B cell (primary cell): ENCODE data around the gene CACNB4. TPM values are rescaled to one million over a fixed set of nuclear protein-coding genes. Genes with fewer than 3 reads are reported as not detected.

ENCODE experiments used
- ATAC-seq: fragments of 200-7000 bp; cut with Tn5 transposase; one replicate; pipeline ENCODE4 v1.10.0; 2021; ENCODE audit warnings: low read depth, mild to moderate bottlenecking, moderate number of reproducible peaks, moderate library complexity
- CTCF ChIA-PET: fragments of 350-600 bp; sonication (Branson Sonifier 250); formaldehyde crosslinking; loops from one replicate; lab custom pipeline; 2021; ENCODE audit warnings: antibody characterized with exemption, inconsistent platforms; lab: Charles Lee
- POLR2A ChIA-PET: fragments of 350-600 bp; sonication (Branson Sonifier 250); formaldehyde crosslinking; loops from one replicate; lab custom pipeline; 2021; ENCODE audit warnings: antibody characterized with exemption; lab: Charles Lee
- DNase-seq: peaks from one replicate; pipeline ENCODE4 v3.0.0; 2013
- H2AFZ ChIP-seq: 2 replicates; pipeline ENCODE4 v1.6.1; 2012; ENCODE audit warnings: mild to moderate bottlenecking, low read depth, low read length; ENCODE audit not compliant: insufficient read depth, poor library complexity, severe bottlenecking
- H3K27ac ChIP-seq, 2 donors: 1 replicate in 1 of 2; 2 replicates in 1 of 2; pipeline ENCODE4 v1.5.1; 2012 to 2013; ENCODE audit warnings: low read length in 2 of 2, mild to moderate bottlenecking in 2 of 2, moderate library complexity in 1 of 2
- H3K27me3 ChIP-seq, 4 experiments: fragments of 200-600 bp in 1 of 4; sonication (generic) in 1 of 4; replicated peaks in 1 of 4; 1 replicate in 2 of 4; 2 replicates in 2 of 4; pipeline versions ENCODE4 v1.6.1 to v1.7.0; 2013 to 2016; ENCODE audit warnings: low read length in 3 of 4, mild to moderate bottlenecking in 2 of 4, mixed read lengths in 1 of 4, moderate library complexity in 1 of 4; ENCODE audit not compliant: insufficient read depth in 4 of 4, control insufficient read depth in 3 of 4; ENCODE audit errors: control extremely low read depth in 1 of 4
- H3K36me3 ChIP-seq, 2 experiments: replicated peaks in 1 of 2; 1 replicate in 1 of 2; 2 replicates in 1 of 2; pipeline versions ENCODE4 v1.6.1 to v1.7.1; 2013; ENCODE audit warnings: low read length in 1 of 2; ENCODE audit not compliant: insufficient read depth in 2 of 2, control insufficient read depth in 1 of 2; ENCODE audit errors: control extremely low read depth in 1 of 2, extremely low read depth in 1 of 2
- H3K4me1 ChIP-seq, 2 donors: fragments of 200-600 bp in 1 of 2; sonication (generic) in 1 of 2; 1 replicate in 1 of 2; 2 replicates in 1 of 2; pipeline versions ENCODE4 v1.5.1 to v1.6.1; 2013 to 2017; ENCODE audit warnings: low read length in 2 of 2; ENCODE audit not compliant: control insufficient read depth in 2 of 2, insufficient read depth in 2 of 2
- H3K4me2 ChIP-seq: replicated peaks from 2 replicates; pipeline ENCODE3; 2012; ENCODE audit warnings: mild to moderate bottlenecking, low read depth, low read length; ENCODE audit not compliant: poor library complexity, severe bottlenecking
- H3K4me3 ChIP-seq, 5 experiments: fragments of 200-600 bp in 1 of 5; sonication (generic) in 1 of 5; 1 replicate in 3 of 5; 2 replicates in 2 of 5; pipeline versions ENCODE4 v1.5.1 to v1.7.0; 2011 to 2016; ENCODE audit warnings: low read length in 4 of 5, mild to moderate bottlenecking in 4 of 5, low read depth in 2 of 5, control low read depth in 1 of 5, moderate library complexity in 1 of 5; ENCODE audit not compliant: insufficient read depth in 1 of 5; ENCODE audit errors: control extremely low read depth in 1 of 5, extremely low read depth in 1 of 5
- H3K79me2 ChIP-seq: fragments of 200-600 bp; sonication (generic); one replicate; pipeline ENCODE4 v1.6.0; 2016; ENCODE audit warnings: low read length; ENCODE audit not compliant: control insufficient read depth, insufficient read depth
- H3K9ac ChIP-seq: fragments of 200-600 bp; sonication (generic); 2 replicates; pipeline ENCODE4 v1.6.1; 2017; ENCODE audit warnings: mild to moderate bottlenecking, low read length, moderate library complexity
- H3K9me3 ChIP-seq, 3 donors: one replicate each; pipeline versions ENCODE4 v1.6.1 to v1.7.1; 2013; ENCODE audit warnings: low read length in 2 of 3; ENCODE audit not compliant: control insufficient read depth in 2 of 3, insufficient read depth in 1 of 3; ENCODE audit errors: control extremely low read depth in 1 of 3
- H4K20me1 ChIP-seq: 2 replicates; pipeline ENCODE4 v1.6.0; 2012; ENCODE audit warnings: mild to moderate bottlenecking, low read length; ENCODE audit not compliant: insufficient read depth, control insufficient read depth, poor library complexity, severe bottlenecking
- H3K27ac Mint-ChIP-seq: one replicate; pipeline ENCODE4 v1.8.0; 2021; ENCODE audit warnings: mixed read lengths
- H3K27me3 Mint-ChIP-seq: one replicate; pipeline ENCODE4 v1.8.0; 2021; ENCODE audit warnings: mixed read lengths
- H3K4me1 Mint-ChIP-seq: one replicate; pipeline ENCODE4 v1.8.0; 2021; ENCODE audit warnings: mixed read lengths
- H3K4me3 Mint-ChIP-seq: one replicate; pipeline ENCODE4 v1.8.0; 2021; ENCODE audit warnings: mixed read lengths
- H3K9me3 Mint-ChIP-seq: one replicate; pipeline ENCODE4 v1.8.0; 2022; ENCODE audit warnings: mixed read lengths; ENCODE audit not compliant: insufficient read depth
- EZH2 ChIP-seq: IDR thresholded peaks from 2 replicates; pipeline ENCODE4 v1.6.1; 2012; ENCODE audit warnings: borderline replicate concordance, low read depth, mild to moderate bottlenecking, moderate library complexity, low read length; ENCODE audit not compliant: insufficient read depth, poor library complexity, severe bottlenecking
- WGBS: methylation state at CpG from one replicate; pipeline ENCODE4 v1.1.5; 2013; ENCODE audit warnings: missing lambda C conversion rate; ENCODE audit not compliant: insufficient coverage; 5-methylcytosine and 5-hydroxymethylcytosine counted together
- intact Hi-C: fragments of 100-400 bp; cut with micrococcal nuclease; formaldehyde crosslinking; loops from one replicate; pipeline ENCODE4 v1.10.0; 2022
- polyA plus RNA-seq: library from polyadenylated mRNA; depleted of rRNA; stranded (reverse); fragments of >200 nt; gene quantifications from 2 replicates; pipeline ENCODE4 v1.2.3, GENCODE V29; 2012
- total RNA-seq, 2 donors: library from RNA; stranded (reverse); fragments of 120-200 nt in 1 of 2; gene quantifications; 1 replicate in 1 of 2; 2 replicates in 1 of 2; pipeline versions ENCODE4 v1.2.3 to v1.2.4, GENCODE V29; 2013 to 2022
- TF ChIP-seq, protein P1 (sequence below): fragments of 200-600 bp; IDR thresholded peaks from one replicate; pipeline ENCODE4 v1.8.0; 2022; ENCODE audit warnings: antibody characterized with exemption, mild to moderate bottlenecking

The CACNB4 gene
- total and polyA plus RNA-seq, 2 donors (not counting 1 experiment from before 2014, with no cell fraction given): 0.12 to 1.4 TPM

GRCh38 chr2:151857650-151858049 lies 241.2 kb downstream of the CACNB4 start:
- Histone ChIP-seq H3K79me2 (no peaks in the 10 kb centered on the region), H3K9ac (no peak overlapping the region), H3K9me3 (no peaks in the 10 kb centered on the region), H3K27me3 (no peaks in the 10 kb centered on the region), H3K4me1 (peaks cover 0 to 2% of the 10 kb centered on the region in 2 donors), H2AFZ (no peak overlapping the region), H3K4me2 (no peak overlapping the region), H3K4me3 (no peak overlapping the region), H4K20me1 (no peaks in the 10 kb centered on the region), H3K36me3 (no peaks in the 10 kb centered on the region), H3K27ac (no peak overlapping the region)
- ATAC-seq (no peak), DNase-seq (no peak)
- Mint-ChIP-seq H3K27ac (no peak overlapping the region), H3K9me3 (no peaks in the 10 kb centered on the region), H3K27me3 (no peaks in the 10 kb centered on the region), H3K4me1 (peaks cover 5% of the 10 kb centered on the region), H3K4me3 (no peak overlapping the region)
- intact Hi-C loops: no loop called here
- TF ChIP-seq, protein P1, sequence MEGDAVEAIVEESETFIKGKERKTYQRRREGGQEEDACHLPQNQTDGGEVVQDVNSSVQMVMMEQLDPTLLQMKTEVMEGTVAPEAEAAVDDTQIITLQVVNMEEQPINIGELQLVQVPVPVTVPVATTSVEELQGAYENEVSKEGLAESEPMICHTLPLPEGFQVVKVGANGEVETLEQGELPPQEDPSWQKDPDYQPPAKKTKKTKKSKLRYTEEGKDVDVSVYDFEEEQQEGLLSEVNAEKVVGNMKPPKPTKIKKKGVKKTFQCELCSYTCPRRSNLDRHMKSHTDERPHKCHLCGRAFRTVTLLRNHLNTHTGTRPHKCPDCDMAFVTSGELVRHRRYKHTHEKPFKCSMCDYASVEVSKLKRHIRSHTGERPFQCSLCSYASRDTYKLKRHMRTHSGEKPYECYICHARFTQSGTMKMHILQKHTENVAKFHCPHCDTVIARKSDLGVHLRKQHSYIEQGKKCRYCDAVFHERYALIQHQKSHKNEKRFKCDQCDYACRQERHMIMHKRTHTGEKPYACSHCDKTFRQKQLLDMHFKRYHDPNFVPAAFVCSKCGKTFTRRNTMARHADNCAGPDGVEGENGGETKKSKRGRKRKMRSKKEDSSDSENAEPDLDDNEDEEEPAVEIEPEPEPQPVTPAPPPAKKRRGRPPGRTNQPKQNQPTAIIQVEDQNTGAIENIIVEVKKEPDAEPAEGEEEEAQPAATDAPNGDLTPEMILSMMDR: no peak
- no peak for TF ChIP-seq EZH2
- POLR2A ChIA-PET: no interaction called here
- CTCF ChIA-PET: no interaction called here

GRCh38 chr2:151855111-151855510 lies 243.7 kb downstream of the CACNB4 start:
- Histone ChIP-seq H3K4me3 (peak overlapping the region in 3 of 5 experiments; percentile 23 to 46 (median 24)), H3K9ac (peak overlapping the region; percentile 39), H3K27ac (no peak overlapping the region), H4K20me1 (no peaks in the 10 kb centered on the region), H2AFZ (peak overlapping the region; percentile 9), H3K36me3 (no peaks in the 10 kb centered on the region), H3K4me1 (no peaks in the 10 kb centered on the region), H3K27me3 (no peaks in the 10 kb centered on the region), H3K4me2 (peak overlapping the region; percentile 32), H3K79me2 (no peaks in the 10 kb centered on the region), H3K9me3 (no peaks in the 10 kb centered on the region)
- H3K27me3 Mint-ChIP-seq: no peaks in the 10 kb centered on the region
- no CpG with 5 or more reads among the region's 3 CpGs for WGBS
- H3K27ac Mint-ChIP-seq: peak overlapping the region; percentile 71
- ChIA-PET CTCF (no interaction called here), POLR2A (no interaction called here)
- H3K4me3 Mint-ChIP-seq: peak overlapping the region; percentile 78
- TF ChIP-seq, protein P1: no peak
- no peak for TF ChIP-seq EZH2
- no peaks in the 10 kb centered on the region for H3K9me3 Mint-ChIP-seq
- H3K4me1 Mint-ChIP-seq: peaks cover 3% of the 10 kb centered on the region
- ATAC-seq (no peak), DNase-seq (no peak)
- intact Hi-C loops: no loop called here
